ENCODE data around the gene COL20A1.

GRCh38 chr20:63273635-63274380, 19.2 kb upstream of the COL20A1 start:
- TF ChIP-seq CTCF (IDR thresholded peaks at IDR 0.05) (no peak), POLR2A (IDR thresholded peaks at IDR 0.05) (no peak)
